ENCODE measurements around the gene FGGY. TPM values are rescaled to one million over a fixed set of nuclear protein-coding genes. Genes with fewer than 3 reads are reported as not detected.

Gene FGGY
- total RNA-seq, 1 experiment from 2014 or later = 12.0 TPM

GRCh38 chr1:59263111-59263510, 33.8 kb upstream of the FGGY start (continued):
- TF ChIP-seq MLX (CRISPR knock-in tag; IDR thresholded peaks at IDR 0.05) (no peak), ZSCAN18 (CRISPR knock-in tag; IDR thresholded peaks at IDR 0.05) (no peak), CBFB (CRISPR knock-in tag; IDR thresholded peaks at IDR 0.05; ENCODE audit: low read depth) (no peak), ZNF138 (CRISPR knock-in tag; conservative IDR thresholded peaks at IDR 0.05) (no peak), FOXP1 (CRISPR knock-in tag; IDR thresholded peaks at IDR 0.05; ENCODE audit: borderline replicate concordance) (no peak)

- no peak for DNase-seq (ENCODE audit: low spot score)
- Mint-ChIP-seq H3K9me3 (peaks cover 15% of the 10 kb centered on the region), H3K4me3 (no peak overlapping the region), H3K27ac (no peak overlapping the region), H3K27me3 (ENCODE audit: low read depth) (no peaks in the 10 kb centered on the region), H3K36me3 (no peaks in the 10 kb centered on the region), H3K4me1 (peaks cover 4% of the 10 kb centered on the region)
- TF ChIP-seq RELA (CRISPR knock-in tag; IDR thresholded peaks at IDR 0.05; ENCODE audit: borderline replicate concordance) = no peak
- no peak for TF ChIP-seq MXD4 (CRISPR knock-in tag; IDR thresholded peaks at IDR 0.05; ENCODE audit: borderline replicate concordance)
- TF ChIP-seq ZNF396 (CRISPR knock-in tag; IDR thresholded peaks at IDR 0.05; ENCODE audit: borderline replicate concordance) = no peak
- TF ChIP-seq SP1 (CRISPR knock-in tag; conservative IDR thresholded peaks at IDR 0.05) = no peak
- TF ChIP-seq KAT7 (CRISPR knock-in tag; IDR thresholded peaks at IDR 0.05; ENCODE audit: borderline replicate concordance) = no peak
- TF ChIP-seq ZMAT4 (CRISPR knock-in tag; IDR thresholded peaks at IDR 0.05) = no peak
- ChIA-PET POLR2A (no interaction called here), CTCF (no interaction called here)
- ATAC-seq = no peak
Observed at GRCh38 chr1:59265622-59266021, 31.3 kb upstream of the FGGY start.

GRCh38 chr1:59266180-59266926, 30.5 kb upstream of the FGGY start:
- POLR2A ChIA-PET = no interaction called here
- H3K9me3 Mint-ChIP-seq = peaks cover 21% of the 10 kb centered on the region
- CTCF ChIA-PET = no interaction called here
- ATAC-seq (no peak), DNase-seq (ENCODE audit: low spot score) (no peak)
- H3K4me1 Mint-ChIP-seq = no peaks in the 10 kb centered on the region
- H3K4me3 Mint-ChIP-seq = no peak overlapping the region
- H3K27me3 Mint-ChIP-seq (ENCODE audit: low read depth) = no peaks in the 10 kb centered on the region
- no peak overlapping the region for H3K27ac Mint-ChIP-seq
- H3K36me3 Mint-ChIP-seq = no peaks in the 10 kb centered on the region
- TF ChIP-seq NR1H2 (CRISPR knock-in tag; IDR thresholded peaks at IDR 0.05) (no peak), SMAD4 (CRISPR knock-in tag; IDR thresholded peaks at IDR 0.05) (no peak), NFE2L1 (CRISPR knock-in tag; IDR thresholded peaks at IDR 0.05) (no peak), PRRX2 (CRISPR knock-in tag; IDR thresholded peaks at IDR 0.05) (no peak), ZNF219 (CRISPR knock-in tag; IDR thresholded peaks at IDR 0.05; ENCODE audit: borderline replicate concordance) (no peak), NR2C2 (CRISPR knock-in tag; IDR thresholded peaks at IDR 0.05) (no peak), TEAD4 (CRISPR knock-in tag; IDR thresholded peaks at IDR 0.05) (no peak), ELF4 (CRISPR knock-in tag; IDR thresholded peaks at IDR 0.05; ENCODE audit: low read depth) (no peak), RELA (CRISPR knock-in tag; IDR thresholded peaks at IDR 0.05; ENCODE audit: borderline replicate concordance) (no peak), RORB (CRISPR knock-in tag; IDR thresholded peaks at IDR 0.05) (no peak), CREB1 (CRISPR knock-in tag; IDR thresholded peaks at IDR 0.05) (no peak), ARID4B (CRISPR knock-in tag; IDR thresholded peaks at IDR 0.05; ENCODE audit: borderline replicate concordance) (no peak), PREB (CRISPR knock-in tag; IDR thresholded peaks at IDR 0.05; ENCODE audit: borderline replicate concordance) (no peak)

Measured in WTC11 (cell line).